Activated CD4-positive, alpha-beta T cell treated with anti-CD3 and anti-CD28 coated beads, Interleukin-2, amount 50 U/mL, for 4 hours (primary cell): ENCODE results near the gene ENOSF1.

Source experiments
- DNase-seq, 2 experiments: peaks; one replicate each; pipeline ENCODE4 v3.0.0-alpha.2; 2020

Gene ENOSF1

DNA sequence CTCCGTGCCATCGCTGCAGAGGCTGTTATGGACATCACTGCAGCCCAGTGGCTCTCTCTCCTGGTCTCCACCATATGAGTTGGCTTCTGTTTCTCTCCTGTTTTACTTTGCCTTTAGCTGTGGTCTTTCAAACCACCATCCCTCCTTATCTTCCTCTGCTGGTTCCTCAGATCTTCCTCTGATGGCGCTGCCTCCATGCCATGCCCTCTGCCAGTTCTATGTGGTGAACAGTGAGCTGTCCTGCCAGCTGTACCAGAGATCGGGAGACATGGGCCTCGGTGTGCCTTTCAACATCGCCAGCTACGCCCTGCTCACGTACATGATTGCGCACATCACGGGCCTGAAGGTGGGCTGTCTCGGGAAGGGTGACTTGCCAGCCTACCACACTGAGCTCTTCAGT, 41.9 kb downstream of the ENOSF1 start:
- no peak for DNase-seq

DNA sequence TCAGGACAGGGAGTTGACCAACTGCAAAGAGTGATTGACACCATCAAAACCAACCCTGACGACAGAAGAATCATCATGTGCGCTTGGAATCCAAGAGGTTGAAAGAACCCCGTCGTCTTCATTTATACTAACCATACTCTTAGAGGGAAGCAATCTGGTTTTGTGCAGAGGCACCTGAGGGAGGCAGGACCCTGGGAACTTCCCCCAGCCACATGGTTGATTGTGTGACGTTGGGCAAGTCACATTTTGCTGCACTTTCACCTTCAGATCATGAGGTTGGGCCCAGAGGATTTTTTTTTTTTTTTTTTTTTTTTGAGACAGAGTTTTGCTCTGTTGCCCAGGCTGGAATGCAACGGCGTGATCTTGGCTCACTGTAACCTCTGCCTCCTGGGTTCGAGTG, 43.4 kb downstream of the ENOSF1 start:
- no peak for DNase-seq

DNA sequence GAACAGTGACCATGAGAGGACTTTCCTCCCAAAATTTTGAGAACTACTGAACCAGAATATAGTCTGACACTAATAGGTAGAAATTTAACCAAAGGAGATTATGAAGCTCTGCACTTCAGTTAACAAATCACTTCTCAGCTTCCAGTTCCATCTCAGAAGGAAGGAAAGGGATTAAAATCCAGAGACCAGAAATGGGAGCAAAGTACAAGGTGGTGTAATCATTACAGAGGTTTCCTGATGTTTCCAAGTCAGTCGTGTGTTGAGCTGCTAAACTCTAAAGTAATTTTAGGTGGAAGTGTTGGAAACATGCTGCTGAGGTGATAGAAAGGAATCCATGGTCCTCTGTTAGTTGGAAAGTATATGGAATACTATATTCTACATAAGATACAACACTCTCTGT, 44.2 kb downstream of the ENOSF1 start:
- DNase-seq: no peak

DNA sequence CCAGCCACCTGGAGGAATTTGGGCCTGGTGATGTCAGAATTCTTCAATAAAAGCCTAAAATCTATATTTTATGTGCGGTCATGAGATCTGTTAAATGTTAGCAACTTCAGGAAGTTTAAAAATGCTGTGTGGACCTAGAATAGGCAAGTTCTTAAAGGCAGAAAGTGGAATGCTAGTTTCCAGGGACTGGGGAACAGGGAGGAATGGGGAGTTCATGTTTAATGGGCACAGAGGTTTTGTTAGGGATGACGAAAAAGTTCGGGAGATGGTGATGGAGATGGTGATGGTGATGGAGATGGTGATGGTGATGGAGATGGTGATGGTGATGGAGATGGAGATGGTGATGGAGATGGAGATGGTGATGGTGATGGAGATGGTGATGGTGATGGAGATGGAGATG, 45.8 kb downstream of the ENOSF1 start:
- DNase-seq: no peak

DNA sequence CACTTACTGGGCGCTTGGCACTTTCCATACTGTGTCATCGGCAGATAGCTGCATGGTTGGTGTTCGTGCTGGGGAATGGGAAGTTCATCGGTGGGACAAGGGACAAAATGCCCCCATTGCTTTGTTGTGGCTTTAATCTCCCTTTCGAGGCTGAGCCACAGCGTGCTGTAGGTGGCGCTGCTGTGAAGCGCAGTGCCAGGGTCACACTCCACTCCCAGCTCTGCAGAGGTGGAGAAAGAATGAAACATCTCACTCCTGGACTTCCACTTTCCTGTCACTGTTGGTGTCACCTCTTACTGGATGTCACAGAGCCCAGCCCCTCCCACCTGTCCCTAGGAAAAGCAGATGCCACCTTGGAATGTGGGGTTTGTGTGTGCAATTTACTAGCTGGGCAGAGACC, 46.3 kb downstream of the ENOSF1 start:
- DNase-seq: no peak

DNA sequence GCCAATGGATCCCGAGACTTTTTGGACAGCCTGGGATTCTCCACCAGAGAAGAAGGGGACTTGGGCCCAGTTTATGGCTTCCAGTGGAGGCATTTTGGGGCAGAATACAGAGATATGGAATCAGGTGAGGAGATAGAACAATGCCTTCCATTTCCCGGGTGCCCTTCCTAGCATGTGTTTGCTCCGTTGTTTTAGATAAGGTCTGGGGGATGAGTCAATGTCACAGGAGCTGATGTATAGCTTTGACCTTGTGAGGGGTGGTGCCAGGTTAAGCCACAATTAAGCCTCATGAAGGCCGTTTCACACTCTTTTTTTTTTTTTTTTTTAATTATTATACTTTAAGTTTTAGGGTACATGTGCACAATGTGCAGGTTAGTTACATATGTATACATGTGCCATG, 50.2 kb downstream of the ENOSF1 start:
- no peak for DNase-seq

DNA sequence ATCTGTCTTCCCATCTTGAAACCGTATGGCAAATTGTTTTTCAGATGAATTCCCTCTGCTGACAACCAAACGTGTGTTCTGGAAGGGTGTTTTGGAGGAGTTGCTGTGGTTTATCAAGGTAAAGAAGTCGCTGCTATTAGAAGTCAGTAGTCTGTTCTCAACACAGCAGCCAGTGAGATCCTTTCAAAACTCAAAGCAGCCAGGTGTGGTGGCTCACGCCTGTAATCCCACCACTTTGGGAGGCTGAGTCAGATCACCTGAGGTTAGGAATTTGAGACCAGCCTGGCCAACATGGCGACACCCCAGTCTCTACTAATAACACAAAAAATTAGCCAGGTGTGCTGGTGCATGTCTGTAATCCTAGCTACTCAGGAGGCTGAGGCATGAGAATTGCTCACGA, 52.8 kb downstream of the ENOSF1 start:
- no peak for DNase-seq

DNA sequence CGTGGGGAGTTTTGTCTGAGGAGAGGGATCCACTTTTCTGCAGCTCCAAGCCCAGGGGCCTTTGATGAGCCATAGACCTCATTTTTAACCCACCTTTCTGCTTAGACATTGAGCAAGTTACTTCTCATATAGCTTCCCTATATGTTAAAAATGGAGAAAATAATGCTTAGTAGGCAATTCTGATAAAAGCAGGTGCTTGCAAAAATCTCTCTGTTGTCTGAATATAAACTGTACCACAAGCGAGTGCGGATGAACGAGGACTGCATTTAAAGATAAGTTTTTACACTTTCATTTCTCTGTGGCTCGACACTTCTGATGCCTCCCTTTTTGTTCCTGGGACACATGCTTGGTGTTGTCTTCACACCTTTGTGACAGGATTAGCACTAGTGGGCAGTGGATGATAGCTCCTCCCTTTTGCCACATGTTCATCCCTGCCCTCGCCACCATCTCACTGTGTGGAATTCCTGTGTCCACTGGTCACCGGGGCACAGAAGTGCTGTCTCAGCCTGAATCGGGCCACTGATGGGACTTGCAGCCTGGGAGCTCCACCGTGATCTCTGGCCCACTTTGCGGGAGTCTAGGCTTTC, 53.4 kb downstream of the ENOSF1 start:
- DNase-seq: no peak

DNA sequence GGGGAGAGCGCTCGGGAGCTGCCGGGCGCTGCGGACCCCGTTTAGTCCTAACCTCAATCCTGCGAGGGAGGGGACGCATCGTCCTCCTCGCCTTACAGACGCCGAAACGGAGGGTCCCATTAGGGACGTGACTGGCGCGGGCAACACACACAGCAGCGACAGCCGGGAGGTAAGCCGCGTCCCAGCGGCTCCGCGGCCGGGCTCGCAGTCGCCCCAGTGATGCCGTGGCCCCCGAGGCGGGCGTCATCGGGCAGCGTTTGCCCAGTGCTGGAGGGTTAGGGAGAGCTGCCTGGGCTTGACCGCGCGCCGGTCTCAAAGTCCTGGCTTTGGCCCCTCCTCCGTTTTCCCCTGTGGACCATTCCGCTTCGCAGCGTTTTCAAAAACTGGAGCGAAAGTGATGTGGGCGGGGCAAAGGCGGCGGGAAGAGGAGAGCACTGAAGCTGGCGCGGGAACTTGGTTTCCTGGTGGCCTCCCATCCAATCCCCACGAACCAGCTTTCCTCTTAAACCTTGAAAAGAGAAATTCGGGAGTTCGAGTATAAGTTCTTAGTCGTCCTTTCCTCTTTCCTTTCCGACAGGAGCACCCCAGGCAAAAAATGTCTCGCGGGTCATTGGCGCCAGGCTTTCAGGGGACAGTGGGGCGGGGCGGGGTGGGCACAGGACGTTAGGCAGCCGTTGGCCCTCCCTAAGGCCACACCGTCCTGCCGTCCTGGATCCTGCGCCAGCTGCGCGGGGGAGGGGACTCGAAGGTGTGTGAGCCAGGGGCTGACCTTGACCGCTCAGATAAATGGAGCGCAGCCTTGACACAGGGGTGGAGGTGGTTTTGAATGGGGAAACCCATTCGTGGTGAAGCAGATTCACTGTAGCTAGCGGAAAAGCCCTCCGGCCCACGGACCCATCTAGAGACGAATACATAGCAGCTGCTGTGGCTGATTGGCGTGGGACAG, 54.2 kb downstream of the ENOSF1 start:
- DNase-seq: peak; percentile 37 to 40

DNA sequence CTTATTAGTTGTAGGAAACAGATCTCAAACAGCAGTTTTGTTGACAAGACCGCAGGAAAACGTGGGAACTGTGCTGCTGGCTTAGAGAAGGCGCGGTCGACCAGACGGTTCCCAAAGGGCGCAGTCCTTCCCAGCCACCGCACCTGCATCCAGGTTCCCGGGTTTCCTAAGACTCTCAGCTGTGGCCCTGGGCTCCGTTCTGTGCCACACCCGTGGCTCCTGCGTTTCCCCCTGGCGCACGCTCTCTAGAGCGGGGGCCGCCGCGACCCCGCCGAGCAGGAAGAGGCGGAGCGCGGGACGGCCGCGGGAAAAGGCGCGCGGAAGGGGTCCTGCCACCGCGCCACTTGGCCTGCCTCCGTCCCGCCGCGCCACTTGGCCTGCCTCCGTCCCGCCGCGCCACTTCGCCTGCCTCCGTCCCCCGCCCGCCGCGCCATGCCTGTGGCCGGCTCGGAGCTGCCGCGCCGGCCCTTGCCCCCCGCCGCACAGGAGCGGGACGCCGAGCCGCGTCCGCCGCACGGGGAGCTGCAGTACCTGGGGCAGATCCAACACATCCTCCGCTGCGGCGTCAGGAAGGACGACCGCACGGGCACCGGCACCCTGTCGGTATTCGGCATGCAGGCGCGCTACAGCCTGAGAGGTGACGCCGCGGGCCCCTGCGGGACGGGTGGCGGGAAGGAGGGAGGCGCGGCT, 55.0 kb downstream of the ENOSF1 start, which contains the start of gene TYMS:
TSS of gene TYMS (plus strand) at position 343 of the 690 bp plus-strand sequence. CDS start at position 433, 90 bp downstream.
- no peak for DNase-seq

DNA sequence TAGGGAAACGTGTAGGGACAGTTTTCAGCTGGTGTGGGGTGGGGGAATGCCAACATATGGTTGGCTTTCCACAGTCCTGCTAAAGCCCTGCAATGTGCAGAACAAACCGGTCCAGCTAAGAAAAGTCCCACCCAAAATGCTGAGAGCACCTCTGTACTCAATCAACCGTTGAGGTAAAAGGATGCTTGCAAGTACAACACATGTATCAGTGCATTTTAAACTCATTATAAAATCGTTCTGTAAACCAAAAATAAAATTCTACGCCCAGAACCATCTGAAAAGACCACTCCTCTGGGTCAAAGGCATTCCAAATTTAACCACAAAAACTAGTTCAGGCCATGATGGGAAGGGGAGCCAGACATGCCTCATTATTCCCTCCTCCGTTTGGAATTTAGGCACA, 57.0 kb downstream of the ENOSF1 start:
- DNase-seq: no peak

DNA sequence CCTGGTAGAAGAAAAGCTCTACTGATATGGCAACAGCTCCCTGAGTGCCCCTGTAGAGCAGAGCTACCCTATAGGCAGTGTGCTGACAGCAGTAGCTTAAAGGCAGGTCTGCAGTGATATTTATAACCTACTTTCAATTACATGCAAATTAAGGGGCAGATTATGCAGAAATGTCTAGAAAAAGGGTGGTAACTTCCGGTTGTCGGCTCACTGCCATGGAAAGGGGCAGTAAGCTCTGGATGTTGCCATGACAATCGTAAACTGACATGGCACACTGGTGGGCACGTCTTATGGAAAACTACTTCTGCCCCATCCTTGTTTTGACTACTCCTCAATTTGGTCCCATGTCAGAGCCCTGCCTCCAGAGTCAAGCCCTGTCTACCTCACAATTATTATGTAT, 57.8 kb downstream of the ENOSF1 start:
- DNase-seq: no peak

DNA sequence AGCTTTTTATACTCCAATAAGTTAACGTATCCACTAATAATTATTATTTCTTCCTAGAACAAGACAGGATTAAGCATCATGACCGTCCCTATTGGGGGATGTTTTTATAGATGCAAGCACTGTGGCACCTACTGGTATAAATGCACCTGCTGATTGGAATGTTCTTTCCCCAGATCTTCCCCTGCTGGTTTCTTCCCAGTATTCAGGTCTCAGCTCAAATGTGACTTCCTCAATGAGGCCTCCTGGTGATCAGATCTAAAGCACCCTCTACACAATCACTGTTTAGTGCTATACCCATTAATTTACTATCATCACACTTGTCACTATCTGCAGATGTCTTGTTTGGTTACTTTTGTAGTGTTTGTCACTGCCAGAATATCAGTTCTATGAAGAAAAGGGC, 58.9 kb downstream of the ENOSF1 start:
- no peak for DNase-seq

DNA sequence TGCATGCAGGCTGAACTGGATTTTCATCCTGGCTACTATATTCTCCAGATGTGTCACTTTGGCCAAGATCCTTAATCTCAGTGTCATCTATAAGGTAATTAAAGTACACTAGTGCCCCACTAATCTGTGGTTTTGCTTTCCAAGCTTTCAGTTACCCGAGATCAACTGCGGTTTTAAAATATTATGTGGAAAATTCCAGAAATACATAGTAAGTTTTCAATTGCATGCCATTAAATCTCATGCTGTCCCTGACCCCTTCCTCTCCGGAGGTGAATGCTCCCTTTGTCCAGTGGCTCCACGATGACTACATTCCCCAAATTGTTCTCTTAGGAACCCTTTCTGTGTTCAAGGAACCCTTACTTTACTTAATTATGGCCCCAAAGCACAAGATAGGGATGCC, 60.3 kb downstream of the ENOSF1 start:
- DNase-seq: no peak

DNA sequence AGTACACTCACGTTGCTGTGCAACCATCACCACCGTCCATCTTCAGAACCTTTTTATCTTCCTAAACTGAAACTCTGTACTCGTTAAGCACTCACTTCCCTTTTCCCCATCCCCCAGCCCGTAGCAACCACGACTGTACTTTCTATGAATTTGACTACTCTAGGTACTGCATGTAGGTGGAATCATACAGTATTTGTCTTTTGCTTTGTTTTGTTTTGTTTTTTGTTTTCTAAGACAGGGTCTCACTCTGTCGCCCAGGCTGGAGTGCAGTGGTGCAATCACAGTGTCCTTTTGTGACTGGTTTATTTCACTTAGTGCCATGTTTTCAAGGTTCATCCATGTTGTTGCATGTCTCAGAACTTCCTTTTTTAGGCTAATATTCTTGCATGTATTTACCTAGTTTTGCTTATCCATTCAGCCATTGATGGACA, 62.0 kb downstream of the ENOSF1 start:
- no peak for DNase-seq

DNA sequence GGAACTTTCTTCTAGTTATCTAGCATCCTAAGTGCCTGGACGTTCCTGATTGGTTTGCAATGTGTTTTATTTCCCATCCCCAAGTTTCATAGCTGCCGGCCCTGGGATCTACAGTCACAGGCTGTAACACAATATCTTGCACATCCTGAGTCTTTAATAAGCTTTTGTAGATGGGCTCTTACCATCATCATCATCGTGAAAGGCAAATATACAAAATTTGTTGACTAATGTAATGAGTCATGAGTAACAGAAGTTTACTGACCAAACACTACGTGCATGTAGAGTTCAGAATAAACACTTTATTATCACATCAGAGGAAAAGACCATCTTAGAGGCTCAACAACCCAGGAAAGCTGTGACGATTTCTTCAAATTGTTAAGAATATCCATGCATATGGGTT, 63.1 kb downstream of the ENOSF1 start:
- DNase-seq: no peak

DNA sequence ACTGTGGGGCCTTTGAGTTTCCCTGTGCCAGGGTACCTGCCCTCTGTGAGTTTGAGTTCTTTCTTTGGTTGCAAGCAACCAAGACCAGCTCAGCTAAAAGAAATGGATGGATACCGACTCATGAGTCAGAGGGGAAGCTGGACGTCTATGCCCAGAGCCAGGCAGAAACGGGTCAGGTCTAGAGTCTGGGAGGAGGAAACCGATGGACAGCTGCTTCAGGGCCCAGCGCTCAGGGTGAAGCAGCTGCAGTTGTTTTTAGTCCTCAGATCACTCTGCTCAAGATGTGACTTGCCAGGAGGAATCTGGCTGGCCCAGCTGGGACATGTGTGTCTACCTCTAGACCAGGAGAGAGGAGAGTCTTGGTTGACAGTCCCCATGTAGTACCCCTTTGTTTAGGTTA, 65.1 kb downstream of the ENOSF1 start:
- DNase-seq: no peak

DNA sequence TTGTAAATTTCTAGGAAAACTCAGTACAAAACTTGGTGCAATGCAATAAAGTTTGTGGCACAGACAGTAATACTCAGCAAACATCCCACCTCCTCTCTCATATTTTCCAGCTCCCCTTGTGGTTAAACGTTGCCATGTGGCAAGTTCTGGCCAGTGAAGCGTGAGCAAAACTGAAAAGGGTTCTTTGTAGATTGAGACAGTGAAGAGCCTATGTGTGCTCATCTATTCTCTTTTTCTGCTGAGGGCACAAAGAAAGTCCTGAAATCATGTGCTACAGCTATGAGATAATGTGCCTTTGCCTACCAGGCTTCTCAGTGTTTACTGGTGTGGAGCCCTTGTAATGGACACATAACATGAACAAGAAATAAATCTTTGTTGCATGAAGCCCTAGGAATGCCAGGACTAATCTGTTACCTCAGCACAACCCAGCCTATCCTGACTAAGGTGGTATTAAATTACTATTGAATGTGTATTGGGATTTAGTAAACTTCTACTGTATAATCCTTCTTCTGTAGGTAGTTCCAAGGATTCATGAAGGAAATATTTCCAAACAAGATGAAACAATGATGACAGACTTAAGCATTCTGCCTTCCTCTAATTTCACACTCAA, 67.9 kb downstream of the ENOSF1 start:
- no peak for DNase-seq

DNA sequence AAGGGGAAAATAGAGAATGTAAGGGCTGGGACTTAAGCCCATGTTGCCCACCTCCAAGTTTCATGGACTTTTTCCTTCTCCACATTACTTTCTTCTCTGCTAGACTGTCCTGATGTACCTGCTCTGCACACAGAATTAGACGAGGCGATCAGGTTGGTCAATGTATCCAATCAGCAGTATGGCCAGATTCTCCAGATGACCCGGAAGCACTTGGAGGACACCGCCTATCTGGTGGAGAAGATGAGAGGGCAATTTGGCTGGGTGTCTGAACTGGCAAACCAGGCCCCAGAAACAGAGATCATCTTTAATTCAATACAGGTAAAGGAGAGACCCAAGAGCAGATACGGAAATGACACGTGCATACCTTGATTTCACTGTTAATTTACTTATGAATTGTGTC, 71.2 kb downstream of the ENOSF1 start:
- DNase-seq: no peak

DNA sequence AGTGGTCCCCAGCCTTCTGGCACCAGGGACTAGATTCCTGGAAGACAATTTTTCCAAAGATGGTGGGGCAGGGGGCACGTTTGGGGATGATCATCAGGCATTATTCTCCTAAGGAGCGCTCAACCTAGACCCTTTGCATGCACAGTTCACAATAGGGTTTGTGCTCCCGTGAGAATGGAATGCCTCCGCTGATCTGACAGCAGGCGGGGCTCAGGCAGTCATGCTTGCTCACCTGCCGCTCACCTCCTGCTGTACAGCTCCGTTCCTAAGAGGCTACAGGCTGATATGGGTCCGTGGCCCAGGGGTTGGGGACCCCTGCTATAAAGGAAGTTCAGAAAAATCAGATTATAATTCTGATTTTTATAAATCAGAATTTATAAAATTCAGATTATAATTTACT, 77.3 kb downstream of the ENOSF1 start:
- DNase-seq: no peak

DNA sequence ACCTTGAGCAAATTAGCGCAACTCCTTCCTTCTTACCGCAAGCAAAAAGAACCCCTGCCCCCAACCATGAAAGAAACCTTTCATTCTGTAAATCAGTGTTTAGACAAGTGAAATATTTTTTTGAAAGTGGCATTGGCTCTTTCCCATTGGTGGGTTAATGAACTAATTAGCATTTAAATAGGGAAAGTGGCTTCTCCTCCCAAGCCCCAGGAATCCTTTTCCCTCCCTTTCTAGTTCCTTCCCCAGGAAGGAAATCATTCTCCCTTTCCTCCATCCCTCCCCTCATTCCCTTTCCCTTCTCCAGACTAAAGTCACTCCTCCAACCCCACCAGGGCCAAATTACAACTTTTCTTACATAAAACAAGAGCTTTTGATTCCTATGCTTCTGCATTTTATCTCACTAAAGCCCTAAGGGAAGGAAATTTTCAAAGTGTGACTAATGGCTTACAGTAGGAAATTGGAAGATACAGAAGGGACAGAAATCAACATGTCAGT, 77.8 kb downstream of the ENOSF1 start:
- no peak for DNase-seq

DNA sequence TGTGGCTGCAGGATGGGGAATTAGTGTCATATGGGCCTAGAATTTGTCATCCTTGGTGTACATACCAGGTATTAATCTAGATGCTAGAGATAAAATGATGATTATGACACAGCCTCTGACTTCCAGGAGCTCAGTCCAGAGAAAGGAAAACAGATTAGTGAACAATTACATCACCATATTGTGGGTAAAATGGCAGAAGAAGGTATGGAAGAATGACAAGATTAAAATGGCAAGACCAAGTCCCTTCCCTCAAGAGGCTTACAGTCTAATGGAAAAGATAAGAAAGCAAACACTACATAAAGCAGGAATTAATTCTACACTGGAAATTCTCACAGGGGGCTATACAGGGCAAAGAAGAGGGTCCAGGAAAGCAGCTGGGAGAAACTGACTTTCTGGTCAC, 80.9 kb downstream of the ENOSF1 start:
- DNase-seq: no peak
